Measurements from ENCODE around the gene HTRA3. TPM values are rescaled to one million over a fixed set of nuclear protein-coding genes. Genes with fewer than 3 reads are reported as not detected.
A peak's percentile ranks its signal among the peaks of the same experiment; 100 is the strongest.

HTRA3 gene
- total RNA-seq, 2 donors from 2014 or later = 33.8 to 124 TPM

DNA sequence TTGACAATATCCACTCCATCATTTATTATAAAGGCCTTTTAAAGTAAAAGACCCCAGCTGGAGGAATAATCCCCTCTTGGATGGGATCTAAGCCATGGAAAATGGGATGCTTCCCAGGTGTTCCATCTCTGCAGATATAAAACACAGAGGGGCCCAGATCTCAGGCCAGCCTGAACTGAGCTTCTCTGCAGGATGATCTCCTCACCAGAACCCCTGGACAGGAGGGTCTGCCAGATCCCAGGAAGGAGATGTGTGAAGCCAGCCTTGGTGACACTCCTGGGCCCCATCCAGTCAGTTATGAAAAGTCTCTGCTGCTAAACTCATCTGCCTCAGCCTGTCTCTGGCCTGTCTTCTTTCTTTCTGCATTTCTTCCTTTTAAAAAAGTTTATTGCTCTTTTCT, 56.7 kb downstream of the HTRA3 start:
- H3K27ac ChIP-seq = no peak overlapping the region
- no peaks in the 10 kb centered on the region for H3K36me3 ChIP-seq
- H3K9me3 ChIP-seq = peaks cover 0 to 24% of the 10 kb centered on the region in 2 donors
- H3K4me1 ChIP-seq = peaks cover 0 to 17% of the 10 kb centered on the region in 2 donors
- H3K4me3 ChIP-seq = no peak overlapping the region
- DNase-seq (ENCODE audit: low spot score) = no peak
- no peaks in the 10 kb centered on the region for H3K27me3 ChIP-seq
- no peak for TF ChIP-seq CTCF (IDR thresholded peaks at IDR 0.05)

DNA sequence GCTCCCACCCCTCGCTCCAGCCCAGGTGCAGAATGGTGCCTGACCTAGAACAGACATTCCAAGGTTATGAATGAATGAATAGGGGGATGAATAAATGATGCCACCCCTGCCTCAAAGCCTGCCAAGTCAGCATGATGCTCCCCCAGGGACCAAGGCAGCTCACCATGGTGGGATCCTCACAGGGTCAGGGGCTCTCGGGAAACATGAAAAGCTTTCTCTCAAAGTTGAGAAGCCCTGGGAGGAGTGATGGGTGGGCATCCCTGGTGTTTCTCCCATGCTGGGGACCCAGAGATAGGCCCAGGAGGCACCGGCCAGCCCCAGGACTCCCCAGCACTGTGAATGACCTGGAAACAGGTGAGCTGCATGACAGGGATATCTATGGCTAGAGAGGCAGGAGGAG, 58.9 kb downstream of the HTRA3 start:
- DNase-seq (ENCODE audit: low spot score) = no peak
- Histone ChIP-seq H3K4me3 (no peak overlapping the region), H3K27me3 (no peaks in the 10 kb centered on the region), H3K4me1 (peaks cover 0 to 25% of the 10 kb centered on the region in 2 donors), H3K9me3 (peaks cover 0 to 22% of the 10 kb centered on the region in 2 donors), H3K27ac (no peak overlapping the region), H3K36me3 (no peaks in the 10 kb centered on the region)
- TF ChIP-seq CTCF (IDR thresholded peaks at IDR 0.05) = no peak

DNA sequence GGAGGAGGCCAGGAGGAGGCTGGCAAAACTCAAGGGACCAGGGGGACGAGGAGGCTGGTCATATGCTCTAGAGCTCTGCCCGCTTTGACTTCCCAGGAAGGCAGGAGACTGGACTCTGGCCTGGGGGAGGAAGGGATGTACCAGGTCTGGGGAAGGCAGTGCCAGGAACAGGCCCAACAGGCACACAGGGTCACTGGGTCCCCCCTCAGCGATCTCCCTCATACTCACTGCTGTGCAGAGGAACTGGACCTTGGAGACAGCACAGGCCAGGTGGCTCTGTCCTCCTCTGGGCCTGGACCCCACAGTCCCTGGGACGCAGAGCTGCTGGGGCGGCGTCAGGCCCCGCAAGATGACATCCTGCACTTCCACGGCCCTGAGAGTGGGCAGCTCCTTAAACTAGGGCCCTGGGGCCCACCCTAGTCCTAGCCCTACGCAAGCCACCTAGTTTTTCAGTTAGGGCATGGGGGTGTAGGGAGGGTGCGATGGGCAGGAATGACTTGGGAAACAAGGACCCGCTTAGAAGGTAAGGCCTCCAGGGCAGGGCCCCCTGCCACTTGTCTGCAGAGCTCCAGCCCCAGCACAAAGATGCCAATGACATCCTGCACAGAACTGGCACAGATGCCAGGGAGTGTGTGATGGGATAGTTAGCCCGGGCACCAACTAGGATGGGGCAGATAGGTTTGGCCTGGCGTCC, 59.5 kb downstream of the HTRA3 start:
- TF ChIP-seq CTCF (IDR thresholded peaks at IDR 0.05) = no peak
- Histone ChIP-seq H3K4me3 (no peak overlapping the region), H3K36me3 (no peaks in the 10 kb centered on the region), H3K9me3 (peaks cover 0 to 17% of the 10 kb centered on the region in 2 donors), H3K27ac (peak overlapping the region; percentile 79), H3K27me3 (no peaks in the 10 kb centered on the region), H3K4me1 (peaks cover 0 to 25% of the 10 kb centered on the region in 2 donors)
- no peak for DNase-seq (ENCODE audit: low spot score)

DNA sequence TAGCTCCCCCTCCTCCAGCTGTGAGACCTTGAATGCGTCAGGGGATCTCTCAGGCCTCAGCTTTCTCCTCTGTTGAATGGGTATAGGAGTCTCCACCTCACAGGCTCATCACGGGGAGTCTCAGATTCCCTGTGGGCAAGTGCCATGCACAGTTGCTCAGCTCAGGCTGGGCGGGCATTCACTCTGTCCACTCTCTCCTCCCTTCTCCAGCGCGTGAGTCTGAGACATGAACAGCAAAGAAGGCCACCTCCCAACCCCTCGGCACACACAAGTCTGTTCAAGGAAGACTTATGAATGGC, 60.0 kb downstream of the HTRA3 start:
- no peak for TF ChIP-seq CTCF (IDR thresholded peaks at IDR 0.05)
- H3K27ac ChIP-seq = peak overlapping the region; percentile 79
- no peaks in the 10 kb centered on the region for H3K36me3 ChIP-seq
- no peak for DNase-seq (ENCODE audit: low spot score)
- H3K9me3 ChIP-seq = peaks cover 0 to 16% of the 10 kb centered on the region in 2 donors
- no peaks in the 10 kb centered on the region for H3K27me3 ChIP-seq
- peaks cover 0 to 25% of the 10 kb centered on the region in 2 donors for H3K4me1 ChIP-seq
- no peak overlapping the region for H3K4me3 ChIP-seq

- no peak for DNase-seq (ENCODE audit: low spot score)
- H3K4me1 ChIP-seq = peaks cover 0 to 25% of the 10 kb centered on the region in 2 donors
- no peaks in the 10 kb centered on the region for H3K36me3 ChIP-seq
- peaks cover 0 to 16% of the 10 kb centered on the region in 2 donors for H3K9me3 ChIP-seq
- H3K27me3 ChIP-seq = no peaks in the 10 kb centered on the region
- H3K27ac ChIP-seq = peak overlapping the region; percentile 79
- TF ChIP-seq CTCF (IDR thresholded peaks at IDR 0.05) = no peak
- no peak overlapping the region for H3K4me3 ChIP-seq
These were observed 60.6 kb downstream of the HTRA3 start for GRCh38 chr4:8329859-8330761.
